Heart right ventricle (tissue), 16 donors: ENCODE results near the gene TOMT. TPM values are rescaled to one million over a fixed set of nuclear protein-coding genes. Genes with fewer than 3 reads are reported as not detected.

ENCODE experiments used
- ATAC-seq, 8 donors: fragments of 200-7000 bp; cut with Tn5 transposase; one replicate each; pipeline ENCODE4 v1.9.1; 2020; ENCODE audit warnings: mild to moderate bottlenecking in 8 of 8, moderate library complexity in 8 of 8, moderate number of reproducible peaks in 1 of 8
- DNase-seq, 2 donors: peaks; one replicate each; pipeline ENCODE4 v3.0.0-alpha.2; 2020
- H3K27ac ChIP-seq, 10 donors: fragments of 200-600 bp; sonication (generic) in 2 of 10; one replicate each; pipeline versions ENCODE4 v1.5.0 to v1.8.0; 2020 to 2022; ENCODE audit warnings: mild to moderate bottlenecking in 3 of 10
- H3K27me3 ChIP-seq, 7 donors: fragments of 200-600 bp; one replicate each; pipeline ENCODE4 v1.8.0; 2021 to 2022; ENCODE audit warnings: mild to moderate bottlenecking in 2 of 7
- H3K36me3 ChIP-seq, 9 donors: fragments of 200-600 bp; sonication (generic) in 1 of 9; one replicate each; pipeline versions ENCODE4 v1.5.0 to v1.8.0; 2020 to 2022; ENCODE audit warnings: mild to moderate bottlenecking in 2 of 9
- H3K4me1 ChIP-seq, 9 donors: fragments of 200-600 bp; sonication (generic) in 1 of 9; one replicate each; pipeline versions ENCODE4 v1.5.0 to v1.8.0; 2020 to 2022; ENCODE audit warnings: mild to moderate bottlenecking in 4 of 9
- H3K4me3 ChIP-seq, 10 donors: fragments of 200-600 bp; sonication (generic) in 2 of 10; one replicate each; pipeline versions ENCODE4 v1.5.0 to v1.8.0; 2020 to 2022; ENCODE audit warnings: mild to moderate bottlenecking in 7 of 10, moderate library complexity in 2 of 10
- H3K9me3 ChIP-seq, 11 donors: fragments of 200-600 bp in 10 of 11; sonication (generic) in 2 of 11; one replicate each; pipeline versions ENCODE4 v1.5.0 to v1.8.0; 2013 to 2022; ENCODE audit warnings: mild to moderate bottlenecking in 2 of 11, control low read depth in 1 of 11, moderate library complexity in 1 of 11
- CTCF ChIP-seq, 9 donors: fragments of 200-600 bp; sonication (generic) in 2 of 9; IDR thresholded peaks; one replicate each; pipeline versions ENCODE4 v1.5.0 to v1.8.0; 2021 to 2022; ENCODE audit warnings: antibody characterized with exemption in 9 of 9, mild to moderate bottlenecking in 5 of 9, moderate library complexity in 1 of 9
- WGBS, 2 donors: extraction: QIAGEN DNeasy Blood & Tissue Kit; methylation state at CpG; one replicate each; pipeline ENCODE4 v1.1.7; 2013; ENCODE audit warnings: inconsistent platforms in 1 of 2; 5-methylcytosine and 5-hydroxymethylcytosine counted together
- intact Hi-C, 10 donors: fragments of 100-400 bp; cut with DNase I; formaldehyde crosslinking; loops; one replicate each; pipeline versions ENCODE4 v1.11.1 to v1.14.2; 2022
- polyA plus RNA-seq, 2 donors: library from polyadenylated mRNA; stranded (reverse); fragments of 200-250 nt; gene quantifications; one replicate each; pipeline ENCODE4 v1.2.3, GENCODE V29; 2013
- total RNA-seq, 10 donors: library from RNA; stranded (reverse); fragmentation: NEBNext Ultra II Directional in 3 of 10; extraction: Animal tissue kit (Norgen Biotek cat#: 25700) in 3 of 10; gene quantifications; one replicate each; pipeline versions ENCODE4 v1.2.1 to v1.2.4, GENCODE V29; 2021 to 2023
- donor health status: Arrhythmogenic right ventricular cardiomyopathy.
- donor health status: ischemic (EF 13 %, LVEDD 7.1; RV severe dilation, severe dysfunction).
- donor health status: healthy with polysubstance abuse.
- donor health status: DM: no; HTN: yes; CAD: no.
- donor health status: DM: no; HTN: no; CAD: no.
- donor health status: ischemic (EF 25% LVEDD 6.9; RV normal size, moderate dysfunction).
- donor health status: ischemic (EF 25% LVEDD 5.7; RV mildly dilated, moderate dysfunction).
- donor health status: healthy.
- donor health status: DM: yes; HTN: yes; CAD: no.
- donor health status: Ischemic cardiomyopathy.
- donor health status: ischemic (EF 35%, LVEDD 5.7; RV mildly dilated, moderate dysfunction).
- donor health status: nonischemic (EF 11% LVEDD 7.7; RV severe dilation, severe dysfunction).
- donor health status: DM: yes; HTN: yes; CAD: no.
- donor health status: PGD.
- donor health status: ischemic (EF 29% LVEDD 5.4; RV normal size, mild dysfunction).
- donor health status: nonischemic (EF 23%, LVEDD 6.1; RV moderate dilation, normal function).

Gene TOMT
- total and polyA plus RNA-seq, 12 donors = 0.21 TPM; not detected in 11

- Histone ChIP-seq H3K9me3 (no peaks in the 10 kb centered on the region), H3K4me3 (peak overlapping the region; percentile 11 to 84 (median 58)), H3K27me3 (peaks cover 0 to 7% (median 0%) of the 10 kb centered on the region in 7 donors), H3K4me1 (peaks cover 4 to 21% (median 15%) of the 10 kb centered on the region in 9 donors), H3K36me3 (peaks cover 0 to 36% (median 0%) of the 10 kb centered on the region in 9 donors), H3K27ac (peak overlapping the region; percentile 88 to 100 (median 96))
- 0 to 1% methylated on average over 10 of the region's 10 CpGs for WGBS, 2 donors
- ATAC-seq (peak in 3 of 8 donors; percentile 6 to 9 (median 7)), DNase-seq (no peak)
- no peak for TF ChIP-seq CTCF (IDR thresholded peaks at IDR 0.05)
- intact Hi-C loops = loop anchor here in 6 of 10 donors (1.0 to 10.0 kb wide), 7 partner anchors 8 to 323 kb away; partner anchors contain the start of genes LRRC51 (in 3 of the 6), NUMA1 (in 3 of the 6), LAMTOR1 (in 2 of the 6) and CLPB (in 1 of the 6)
These were observed 5.8 kb downstream of the TOMT start for GRCh38 chr11:72111300-72112142.

GRCh38 chr11:72112143-72112977 is 6.6 kb downstream of the TOMT start, which contains the start of gene ANAPC15:
Gene ANAPC15 (minus strand): TSS chr11:72112695. CDS start chr11:72111276, 1,419 bp downstream.
- H3K4me3 ChIP-seq = peak within 1 kb of the TSS; percentile 37 to 84 (median 58)
- no peaks in the 10 kb centered on the region for H3K9me3 ChIP-seq
- peak within 1 kb of the TSS; percentile 88 to 100 (median 96) for H3K27ac ChIP-seq
- peak in 2 of 9 donors; percentile 11 to 16 for TF ChIP-seq CTCF (IDR thresholded peaks at IDR 0.05)
- intact Hi-C loops = loop anchor here in 6 of 10 donors (1.0 to 10.0 kb wide), 7 partner anchors 9 to 322 kb away; partner anchors contain the start of genes LRRC51 (in 3 of the 6), NUMA1 (in 3 of the 6), LAMTOR1 (in 2 of the 6) and CLPB (in 1 of the 6)
- H3K27me3 ChIP-seq = peaks cover 0 to 10% (median 0%) of the 10 kb centered on the region in 7 donors
- WGBS, 2 donors = 0% methylated on average over 49 of the region's 49 CpGs
- peaks cover 4 to 21% (median 15%) of the 10 kb centered on the region in 9 donors for H3K4me1 ChIP-seq
- DNase-seq = peak; percentile 93 to 100
- peak; percentile 94 to 98 (median 96) for ATAC-seq
- H3K36me3 ChIP-seq = peaks cover 0 to 32% (median 0%) of the 10 kb centered on the region in 9 donors

- intact Hi-C loops = loop anchor here in 6 of 10 donors (1.0 to 10.0 kb wide), 8 partner anchors 10 to 322 kb away; partner anchors contain the start of genes LRRC51 (in 3 of the 6), NUMA1 (in 3 of the 6), LAMTOR1 (in 2 of the 6) and CLPB (in 1 of the 6)
- DNase-seq = no peak
- Histone ChIP-seq H3K4me1 (peaks cover 4 to 21% (median 15%) of the 10 kb centered on the region in 9 donors), H3K36me3 (peaks cover 0 to 25% (median 0%) of the 10 kb centered on the region in 9 donors), H3K27me3 (peaks cover 0 to 10% (median 0%) of the 10 kb centered on the region in 7 donors), H3K27ac (peak overlapping the region; percentile 88 to 100 (median 96)), H3K9me3 (no peaks in the 10 kb centered on the region), H3K4me3 (peak overlapping the region in 9 of 10 donors; percentile 42 to 84 (median 58))
- ATAC-seq = no peak
- no peak for TF ChIP-seq CTCF (IDR thresholded peaks at IDR 0.05)
- 65 to 67% methylated on average over 9 of the region's 9 CpGs for WGBS, 2 donors
These were observed 7.5 kb downstream of the TOMT start for GRCh38 chr11:72112978-72113808.
